HG03575 (cell line): ENCODE results near the gene PATJ.
"Not testable (repeated sequence)": the region's sequence is repeated elsewhere in the genome, so short reads cannot be mapped to it uniquely, and the experiment has no call there.

Source experiments
- ATAC-seq: cut with Tn5 transposase; IDR thresholded peaks from one replicate; pipeline ENCODE4 v1.9.1; 2021; ENCODE audit not compliant: unreplicated experiment, insufficient number of reproducible peaks, low FRiP score; ENCODE audit errors: extremely low read depth

Gene PATJ

GRCh38 chr1:62107923-62108322 lies 365.6 kb downstream of the PATJ start:
- ATAC-seq: no peak

- no peak for ATAC-seq
Measured at GRCh38 chr1:62109124-62109523, 366.8 kb downstream of the PATJ start.

- ATAC-seq: no peak
Measured at GRCh38 chr1:62110198-62110817, 368.0 kb downstream of the PATJ start.

GRCh38 chr1:62111084-62111483 lies 368.8 kb downstream of the PATJ start:
- no peak for ATAC-seq

GRCh38 chr1:62113507-62113906 lies 371.2 kb downstream of the PATJ start:
- ATAC-seq: no peak

- no peak for ATAC-seq
Measured at GRCh38 chr1:62117018-62117750, 374.9 kb downstream of the PATJ start.

- ATAC-seq: no peak
Measured at GRCh38 chr1:62126579-62127290, 384.5 kb downstream of the PATJ start.

GRCh38 chr1:62128745-62129144 lies 386.5 kb downstream of the PATJ start:
- no peak for ATAC-seq

GRCh38 chr1:62131093-62131725 lies 388.9 kb downstream of the PATJ start:
- no peak for ATAC-seq

GRCh38 chr1:62138029-62138428 lies 395.7 kb downstream of the PATJ start:
- no peak for ATAC-seq

GRCh38 chr1:62139410-62139809 lies 397.1 kb downstream of the PATJ start:
- ATAC-seq: no peak

GRCh38 chr1:62140666-62141065 lies 398.4 kb downstream of the PATJ start:
- no peak for ATAC-seq

- ATAC-seq: no peak
Measured at GRCh38 chr1:62142496-62142895, 400.2 kb downstream of the PATJ start.

GRCh38 chr1:62144238-62144831 lies 402.1 kb downstream of the PATJ start:
- no peak for ATAC-seq

GRCh38 chr1:62159940-62160348 lies 417.7 kb downstream of the PATJ start:
- ATAC-seq: peak; percentile 74

GRCh38 chr1:62161711-62162110 lies 419.4 kb downstream of the PATJ start:
- ATAC-seq: no peak

- ATAC-seq: not testable (repeated sequence)
Measured at GRCh38 chr1:62170380-62170779, 428.1 kb downstream of the PATJ start.

GRCh38 chr1:62175568-62176179 lies 433.4 kb downstream of the PATJ start:
- ATAC-seq: no peak
